ENCODE measurements around the gene SLC25A29.
A peak's percentile ranks its signal among the peaks of the same experiment; 100 is the strongest.
"Not testable (repeated sequence)": the region's sequence is repeated elsewhere in the genome, so short reads cannot be mapped to it uniquely, and the experiment has no call there.

SLC25A29 gene

DNA sequence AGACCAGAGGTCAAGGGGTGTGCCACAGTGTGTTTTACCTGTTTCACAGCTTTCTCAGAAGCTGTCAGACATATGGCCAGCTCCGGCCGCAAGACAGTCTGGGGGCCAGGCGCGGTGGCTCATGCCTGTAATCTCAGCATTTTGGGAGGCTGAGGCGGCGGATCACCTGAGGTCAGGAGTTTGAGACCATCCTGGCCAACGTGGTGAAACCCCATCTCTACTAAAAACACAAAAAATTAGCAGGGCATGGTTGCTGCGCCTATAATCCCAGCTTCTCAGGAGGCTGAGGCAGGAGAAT is 18.3 kb downstream of the SLC25A29 start:
- H3K36me3 ChIP-seq (ENCODE audit: control insufficient read depth, insufficient read depth, low read length); DNase-seq; H3K4me3 ChIP-seq (ENCODE audit: insufficient read depth, low read depth, low read length, poor library complexity, severe bottlenecking); H3K4me1 ChIP-seq (ENCODE audit: control insufficient read depth, insufficient read depth, low read length, poor library complexity, severe bottlenecking); H3K27me3 ChIP-seq (replicated peaks; ENCODE audit: control insufficient read depth, insufficient read depth, low read length, poor library complexity, severe bottlenecking); H3K9me3 ChIP-seq (ENCODE audit: control insufficient read depth, low read length); H3K27ac ChIP-seq (ENCODE audit: insufficient read depth, low read length, poor library complexity, severe bottlenecking): not testable (repeated sequence)

GRCh38 chr14:100287202-100287997 is 18.8 kb downstream of the SLC25A29 start:
- no peaks in the 10 kb centered on the region for H3K9me3 ChIP-seq (ENCODE audit: control insufficient read depth, low read length)

GRCh38 chr14:100286484-100287191 is 19.6 kb downstream of the SLC25A29 start:
- peaks cover 2% of the 10 kb centered on the region for H3K4me1 ChIP-seq (ENCODE audit: control insufficient read depth, insufficient read depth, low read length, poor library complexity, severe bottlenecking)
- no peak overlapping the region for H3K27ac ChIP-seq (ENCODE audit: insufficient read depth, low read length, poor library complexity, severe bottlenecking)
- no peaks in the 10 kb centered on the region for H3K27me3 ChIP-seq (replicated peaks; ENCODE audit: control insufficient read depth, insufficient read depth, low read length, poor library complexity, severe bottlenecking)
- H3K9me3 ChIP-seq (ENCODE audit: control insufficient read depth, low read length): no peaks in the 10 kb centered on the region
- no peak overlapping the region for H3K4me3 ChIP-seq (ENCODE audit: insufficient read depth, low read depth, low read length, poor library complexity, severe bottlenecking)
- no peak for DNase-seq
- H3K36me3 ChIP-seq (ENCODE audit: control insufficient read depth, insufficient read depth, low read length): no peaks in the 10 kb centered on the region

More at GRCh38 chr14:100287202-100287997, 18.8 kb downstream of the SLC25A29 start:
- Histone ChIP-seq H3K4me1 (ENCODE audit: control insufficient read depth, insufficient read depth, low read length, poor library complexity, severe bottlenecking) (peaks cover 2% of the 10 kb centered on the region), H3K27ac (ENCODE audit: insufficient read depth, low read length, poor library complexity, severe bottlenecking) (no peak overlapping the region), H3K4me3 (ENCODE audit: insufficient read depth, low read depth, low read length, poor library complexity, severe bottlenecking) (no peak overlapping the region), H3K36me3 (ENCODE audit: control insufficient read depth, insufficient read depth, low read length) (no peaks in the 10 kb centered on the region), H3K27me3 (replicated peaks; ENCODE audit: control insufficient read depth, insufficient read depth, low read length, poor library complexity, severe bottlenecking) (no peaks in the 10 kb centered on the region)
- no peak for DNase-seq

DNA sequence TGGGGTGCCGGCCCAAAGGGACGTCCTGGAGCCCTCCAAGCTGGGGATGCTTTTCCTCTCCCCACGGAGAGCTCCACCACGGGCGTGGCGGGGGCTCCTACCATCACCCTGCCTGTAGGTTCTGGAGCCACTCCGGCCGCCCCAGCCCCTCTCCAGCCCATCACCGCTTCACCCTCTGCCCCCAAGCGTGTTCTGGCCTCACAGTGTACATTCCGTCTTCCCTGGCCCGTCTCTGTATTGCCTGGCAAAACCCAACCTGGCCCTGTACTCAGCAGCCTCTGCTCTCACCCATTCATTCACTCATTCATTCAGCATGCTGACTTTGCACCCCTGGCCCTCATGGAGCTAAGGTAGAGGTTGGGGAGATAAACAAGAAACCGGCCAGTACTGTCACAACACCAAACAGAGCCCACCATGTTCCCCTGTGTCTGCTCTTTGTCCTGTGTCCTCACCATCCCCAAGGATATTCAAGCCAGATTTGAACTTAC is 20.3 kb downstream of the SLC25A29 start:
- no peaks in the 10 kb centered on the region for H3K36me3 ChIP-seq (ENCODE audit: control insufficient read depth, insufficient read depth, low read length)
- H3K4me3 ChIP-seq (ENCODE audit: insufficient read depth, low read depth, low read length, poor library complexity, severe bottlenecking): peak overlapping the region; percentile 96
- peak overlapping the region; percentile 86 for H3K27ac ChIP-seq (ENCODE audit: insufficient read depth, low read length, poor library complexity, severe bottlenecking)
- no peaks in the 10 kb centered on the region for H3K27me3 ChIP-seq (replicated peaks; ENCODE audit: control insufficient read depth, insufficient read depth, low read length, poor library complexity, severe bottlenecking)
- no peaks in the 10 kb centered on the region for H3K9me3 ChIP-seq (ENCODE audit: control insufficient read depth, low read length)
- DNase-seq: no peak
- H3K4me1 ChIP-seq (ENCODE audit: control insufficient read depth, insufficient read depth, low read length, poor library complexity, severe bottlenecking): peaks cover 2% of the 10 kb centered on the region

DNA sequence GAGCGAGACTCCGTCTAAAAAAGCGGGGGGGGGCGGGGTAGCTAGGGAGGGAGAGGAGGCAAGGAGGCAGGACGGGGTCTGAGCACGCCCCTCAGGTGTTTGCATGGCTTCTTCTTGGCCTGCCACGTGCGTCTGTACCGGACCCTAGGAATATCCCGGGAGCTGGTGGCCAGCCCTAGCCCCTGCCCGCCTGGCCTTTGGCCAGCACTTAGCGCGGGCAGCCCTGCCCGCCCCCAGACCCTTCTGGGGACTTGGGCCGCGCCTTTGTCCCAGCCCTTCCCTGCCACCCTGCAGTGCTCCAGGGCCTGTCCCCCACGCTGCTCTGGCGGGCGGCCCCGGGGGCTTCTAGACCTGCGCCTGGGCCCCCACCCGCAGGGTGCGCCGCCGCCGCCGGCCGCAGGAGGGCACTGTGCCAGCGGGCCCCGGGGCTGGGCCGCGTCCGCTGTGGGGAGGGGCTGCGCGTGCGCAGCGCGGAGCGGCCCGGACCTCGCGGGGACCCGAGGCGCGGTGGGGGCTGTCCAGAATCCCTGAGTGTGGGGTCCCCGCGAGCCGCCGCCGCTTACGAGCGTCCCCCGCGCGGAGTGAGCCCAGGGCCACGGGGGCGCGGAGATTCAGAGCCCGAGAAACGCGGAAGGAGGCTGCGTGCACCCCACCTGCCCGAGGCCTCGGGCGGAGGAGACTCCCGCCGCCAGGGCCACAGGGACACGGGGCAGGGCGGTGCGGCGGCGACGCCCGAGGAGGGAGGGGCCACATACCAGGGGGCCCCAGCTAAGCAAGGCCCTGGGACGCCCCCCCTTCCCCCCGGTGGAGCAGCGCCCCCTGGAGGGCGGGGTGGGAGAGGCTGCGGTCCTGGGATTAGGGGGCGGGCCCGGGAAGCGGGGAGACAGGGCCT is 21.0 kb downstream of the SLC25A29 start:
- peaks cover 2% of the 10 kb centered on the region for H3K4me1 ChIP-seq (ENCODE audit: control insufficient read depth, insufficient read depth, low read length, poor library complexity, severe bottlenecking)
- DNase-seq: peak; percentile 62 to 71 (median 64)
- H3K9me3 ChIP-seq (ENCODE audit: control insufficient read depth, low read length): no peaks in the 10 kb centered on the region
- H3K27me3 ChIP-seq (replicated peaks; ENCODE audit: control insufficient read depth, insufficient read depth, low read length, poor library complexity, severe bottlenecking): no peaks in the 10 kb centered on the region
- peaks cover 3% of the 10 kb centered on the region for H3K36me3 ChIP-seq (ENCODE audit: control insufficient read depth, insufficient read depth, low read length)
- H3K4me3 ChIP-seq (ENCODE audit: insufficient read depth, low read depth, low read length, poor library complexity, severe bottlenecking): peak overlapping the region; percentile 96
- H3K27ac ChIP-seq (ENCODE audit: insufficient read depth, low read length, poor library complexity, severe bottlenecking): peak overlapping the region; percentile 86

- no peak overlapping the region for H3K4me3 ChIP-seq (ENCODE audit: insufficient read depth, low read depth, low read length, poor library complexity, severe bottlenecking)
- no peaks in the 10 kb centered on the region for H3K27me3 ChIP-seq (replicated peaks; ENCODE audit: control insufficient read depth, insufficient read depth, low read length, poor library complexity, severe bottlenecking)
- no peak for DNase-seq
- peaks cover 2% of the 10 kb centered on the region for H3K4me1 ChIP-seq (ENCODE audit: control insufficient read depth, insufficient read depth, low read length, poor library complexity, severe bottlenecking)
- H3K27ac ChIP-seq (ENCODE audit: insufficient read depth, low read length, poor library complexity, severe bottlenecking): no peak overlapping the region
- H3K9me3 ChIP-seq (ENCODE audit: control insufficient read depth, low read length): no peaks in the 10 kb centered on the region
- H3K36me3 ChIP-seq (ENCODE audit: control insufficient read depth, insufficient read depth, low read length): peaks cover 4% of the 10 kb centered on the region
Measured at GRCh38 chr14:100283984-100284881, 22.0 kb downstream of the SLC25A29 start.

- H3K36me3 ChIP-seq (ENCODE audit: control insufficient read depth, insufficient read depth, low read length): peaks cover 11% of the 10 kb centered on the region
- not testable (repeated sequence) for H3K4me3 ChIP-seq (ENCODE audit: insufficient read depth, low read depth, low read length, poor library complexity, severe bottlenecking); H3K27ac ChIP-seq (ENCODE audit: insufficient read depth, low read length, poor library complexity, severe bottlenecking); H3K9me3 ChIP-seq (ENCODE audit: control insufficient read depth, low read length); H3K4me1 ChIP-seq (ENCODE audit: control insufficient read depth, insufficient read depth, low read length, poor library complexity, severe bottlenecking); DNase-seq; H3K27me3 ChIP-seq (replicated peaks; ENCODE audit: control insufficient read depth, insufficient read depth, low read length, poor library complexity, severe bottlenecking)
Measured at GRCh38 chr14:100283436-100283835, 22.8 kb downstream of the SLC25A29 start.

GRCh38 chr14:100282766-100283419 is 23.4 kb downstream of the SLC25A29 start:
- Histone ChIP-seq H3K27ac (ENCODE audit: insufficient read depth, low read length, poor library complexity, severe bottlenecking) (no peak overlapping the region), H3K36me3 (ENCODE audit: control insufficient read depth, insufficient read depth, low read length) (peaks cover 11% of the 10 kb centered on the region), H3K9me3 (ENCODE audit: control insufficient read depth, low read length) (no peaks in the 10 kb centered on the region), H3K27me3 (replicated peaks; ENCODE audit: control insufficient read depth, insufficient read depth, low read length, poor library complexity, severe bottlenecking) (no peaks in the 10 kb centered on the region), H3K4me1 (ENCODE audit: control insufficient read depth, insufficient read depth, low read length, poor library complexity, severe bottlenecking) (peaks cover 2% of the 10 kb centered on the region), H3K4me3 (ENCODE audit: insufficient read depth, low read depth, low read length, poor library complexity, severe bottlenecking) (no peak overlapping the region)
- DNase-seq: no peak

DNA sequence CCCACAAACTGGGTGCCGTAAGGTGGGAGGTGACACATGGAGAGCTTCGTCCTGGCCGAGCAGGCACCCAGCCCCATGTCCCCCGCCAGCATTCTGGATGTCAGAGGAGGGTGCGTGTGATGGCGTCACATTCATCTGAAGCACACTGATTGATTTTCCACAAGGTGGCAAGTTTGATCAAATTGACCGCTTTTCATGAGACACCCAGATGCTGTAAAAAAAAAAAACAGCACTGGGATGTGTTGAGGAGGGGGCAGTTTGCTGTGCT is 24.2 kb downstream of the SLC25A29 start:
- H3K36me3 ChIP-seq (ENCODE audit: control insufficient read depth, insufficient read depth, low read length): peaks cover 17% of the 10 kb centered on the region
- no peaks in the 10 kb centered on the region for H3K27me3 ChIP-seq (replicated peaks; ENCODE audit: control insufficient read depth, insufficient read depth, low read length, poor library complexity, severe bottlenecking)
- no peak overlapping the region for H3K4me3 ChIP-seq (ENCODE audit: insufficient read depth, low read depth, low read length, poor library complexity, severe bottlenecking)
- H3K27ac ChIP-seq (ENCODE audit: insufficient read depth, low read length, poor library complexity, severe bottlenecking): no peak overlapping the region
- H3K9me3 ChIP-seq (ENCODE audit: control insufficient read depth, low read length): no peaks in the 10 kb centered on the region
- no peak for DNase-seq
- peaks cover 2% of the 10 kb centered on the region for H3K4me1 ChIP-seq (ENCODE audit: control insufficient read depth, insufficient read depth, low read length, poor library complexity, severe bottlenecking)
